ENCODE data around the gene MALAT1. TPM values are rescaled to one million over a fixed set of nuclear protein-coding genes. Genes with fewer than 3 reads are reported as not detected.

MALAT1 gene
- total RNA-seq, 2 experiments from 2014 or later: 3,446 to 5,974 TPM

- no peak for TF ChIP-seq EZH2phosphoT487 (IDR thresholded peaks at IDR 0.05; ENCODE audit: borderline replicate concordance, low read depth, low read length)
- TF ChIP-seq, protein P1, sequence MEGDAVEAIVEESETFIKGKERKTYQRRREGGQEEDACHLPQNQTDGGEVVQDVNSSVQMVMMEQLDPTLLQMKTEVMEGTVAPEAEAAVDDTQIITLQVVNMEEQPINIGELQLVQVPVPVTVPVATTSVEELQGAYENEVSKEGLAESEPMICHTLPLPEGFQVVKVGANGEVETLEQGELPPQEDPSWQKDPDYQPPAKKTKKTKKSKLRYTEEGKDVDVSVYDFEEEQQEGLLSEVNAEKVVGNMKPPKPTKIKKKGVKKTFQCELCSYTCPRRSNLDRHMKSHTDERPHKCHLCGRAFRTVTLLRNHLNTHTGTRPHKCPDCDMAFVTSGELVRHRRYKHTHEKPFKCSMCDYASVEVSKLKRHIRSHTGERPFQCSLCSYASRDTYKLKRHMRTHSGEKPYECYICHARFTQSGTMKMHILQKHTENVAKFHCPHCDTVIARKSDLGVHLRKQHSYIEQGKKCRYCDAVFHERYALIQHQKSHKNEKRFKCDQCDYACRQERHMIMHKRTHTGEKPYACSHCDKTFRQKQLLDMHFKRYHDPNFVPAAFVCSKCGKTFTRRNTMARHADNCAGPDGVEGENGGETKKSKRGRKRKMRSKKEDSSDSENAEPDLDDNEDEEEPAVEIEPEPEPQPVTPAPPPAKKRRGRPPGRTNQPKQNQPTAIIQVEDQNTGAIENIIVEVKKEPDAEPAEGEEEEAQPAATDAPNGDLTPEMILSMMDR (conservative IDR thresholded peaks at IDR 0.05; ENCODE audit: low read length): no peak
- intact Hi-C loops (cut with micrococcal nuclease; ENCODE audit: unreplicated experiment): loop anchor here (1.0 to 2.0 kb wide), 3 partner anchors 19 to 74 kb away; partner anchors contain the start of gene NEAT1
- DNase-seq (ENCODE audit: low spot score): no peak
- H3K9me2 ChIP-seq (ENCODE audit: insufficient read depth, low read length): no peaks in the 10 kb centered on the region
- POLR2A ChIA-PET: interaction anchor here (0.5 to 7.8 kb wide), 12 partner anchors 8 to 136 kb away, joined by 3 to 237 read pairs (median 18); partner anchors contain the start of genes NEAT1 and SCYL1
- BruUV-seq (replicated peaks): TSS peak; percentile 98
- peaks cover 26% of the 10 kb centered on the region for H3K36me3 ChIP-seq (ENCODE audit: insufficient read depth, low read length)
- H3K27ac ChIP-seq (ENCODE audit: low read depth, low read length, poor library complexity, severe bottlenecking): peak overlapping the region; percentile 98
- peak overlapping the region; percentile 78 for H3K4me2 ChIP-seq (ENCODE audit: low read length)
- peak overlapping the region; percentile 58 for H3K4me3 ChIP-seq (ENCODE audit: low read depth, low read length, poor library complexity, severe bottlenecking)
- H2AFZ ChIP-seq (ENCODE audit: low read length): no peak overlapping the region
- H4K20me1 ChIP-seq (ENCODE audit: insufficient read depth, low read length): peaks cover 23% of the 10 kb centered on the region
- H3K79me2 ChIP-seq (ENCODE audit: insufficient read depth, low read depth, low read length): peaks cover 62% of the 10 kb centered on the region
- CTCF ChIA-PET (ENCODE audit: unreplicated experiment): interaction anchor here (1.0 to 1.5 kb wide), 3 partner anchors 8 to 20 kb away, joined by 3 read pairs; no protein-coding TSS in a partner anchor
- H3K9me3 ChIP-seq (ENCODE audit: low read length): no peaks in the 10 kb centered on the region
- H3K4me1 ChIP-seq (ENCODE audit: insufficient read depth, low read length, poor library complexity, severe bottlenecking): peaks cover 60% of the 10 kb centered on the region
Observed at GRCh38 chr11:65496304-65497140, 2.3 kb upstream of the MALAT1 start.

DNA sequence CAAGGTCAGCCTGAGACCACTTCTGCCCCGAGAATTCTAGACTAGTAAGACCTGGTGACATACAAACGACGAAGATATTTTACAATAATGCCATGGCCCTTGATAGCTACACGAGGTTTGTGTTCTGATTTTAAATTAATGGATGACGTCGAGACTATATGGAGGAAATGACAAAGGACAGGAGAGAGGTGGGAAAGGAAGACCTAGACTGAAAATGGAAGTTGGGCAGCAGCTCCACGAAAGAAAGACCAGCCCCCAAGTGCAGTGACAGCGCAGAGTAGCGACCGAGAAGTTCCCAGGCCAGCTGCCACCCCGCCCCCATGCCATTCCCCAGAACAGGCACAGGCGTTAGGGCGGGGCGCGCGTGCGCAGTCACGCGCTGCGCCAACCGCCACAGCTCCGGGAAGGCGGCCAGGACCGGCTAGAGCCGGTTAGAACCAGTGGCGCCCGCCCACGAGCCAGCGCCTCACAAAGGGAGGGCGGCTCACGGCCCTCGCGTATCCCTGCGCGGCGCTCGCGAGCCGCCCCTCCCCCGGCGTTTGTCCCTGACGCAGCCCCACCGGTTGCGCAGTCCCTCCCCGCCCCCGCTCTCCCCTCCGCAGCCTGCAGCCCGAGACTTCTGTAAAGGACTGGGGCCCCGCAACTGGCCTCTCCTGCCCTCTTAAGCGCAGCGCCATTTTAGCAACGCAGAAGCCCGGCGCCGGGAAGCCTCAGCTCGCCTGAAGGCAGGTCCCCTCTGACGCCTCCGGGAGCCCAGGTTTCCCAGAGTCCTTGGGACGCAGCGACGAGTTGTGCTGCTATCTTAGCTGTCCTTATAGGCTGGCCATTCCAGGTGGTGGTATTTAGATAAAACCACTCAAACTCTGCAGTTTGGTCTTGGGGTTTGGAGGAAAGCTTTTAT is 1.5 kb upstream of the MALAT1 start:
- CTCF ChIA-PET (ENCODE audit: unreplicated experiment): interaction anchor here (1.0 to 2.1 kb wide), 4 partner anchors 9 to 78 kb away, joined by 3 to 5 read pairs (median 3); no protein-coding TSS in a partner anchor
- H3K79me2 ChIP-seq (ENCODE audit: insufficient read depth, low read depth, low read length): peaks cover 71% of the 10 kb centered on the region
- intact Hi-C loops (cut with micrococcal nuclease; ENCODE audit: unreplicated experiment): loop anchor here (1.0 to 2.0 kb wide), 3 partner anchors 20 to 75 kb away; partner anchors contain the start of gene NEAT1

More for the DNA sequence above, 1.5 kb upstream of the MALAT1 start:
- Histone ChIP-seq H2AFZ (ENCODE audit: low read length) (no peak overlapping the region), H3K9me2 (ENCODE audit: insufficient read depth, low read length) (no peaks in the 10 kb centered on the region), H3K36me3 (ENCODE audit: insufficient read depth, low read length) (peaks cover 35% of the 10 kb centered on the region), H3K4me1 (ENCODE audit: insufficient read depth, low read length, poor library complexity, severe bottlenecking) (peaks cover 52% of the 10 kb centered on the region), H4K20me1 (ENCODE audit: insufficient read depth, low read length) (peaks cover 31% of the 10 kb centered on the region), H3K4me3 (ENCODE audit: low read depth, low read length, poor library complexity, severe bottlenecking) (peak overlapping the region; percentile 79), H3K27ac (ENCODE audit: low read depth, low read length, poor library complexity, severe bottlenecking) (peak overlapping the region; percentile 98), H3K9me3 (ENCODE audit: low read length) (no peaks in the 10 kb centered on the region), H3K4me2 (ENCODE audit: low read length) (peak overlapping the region; percentile 98)
- TF ChIP-seq, protein P1 (conservative IDR thresholded peaks at IDR 0.05; ENCODE audit: low read length): no peak
- no peak for TF ChIP-seq EZH2phosphoT487 (IDR thresholded peaks at IDR 0.05; ENCODE audit: borderline replicate concordance, low read depth, low read length)
- DNase-seq (ENCODE audit: low spot score): peak; percentile 99
- POLR2A ChIA-PET: interaction anchor here (0.5 to 7.8 kb wide), 19 partner anchors 9 to 1432 kb away, joined by 3 to 237 read pairs (median 4); partner anchors contain the start of genes NEAT1 and TM7SF2
- BruUV-seq (replicated peaks): no TSS peak

All from OCI-LY7 (cell line).